ENCODE measurements around the gene DIDO1. TPM values are rescaled to one million over a fixed set of nuclear protein-coding genes. Genes with fewer than 3 reads are reported as not detected.

DIDO1 gene
- total and polyA plus RNA-seq, 2 of the 13 experiments (the other 11 are each of a cell fraction or from before 2014, with no cell fraction given): 75.0 to 75.1 TPM

DNA sequence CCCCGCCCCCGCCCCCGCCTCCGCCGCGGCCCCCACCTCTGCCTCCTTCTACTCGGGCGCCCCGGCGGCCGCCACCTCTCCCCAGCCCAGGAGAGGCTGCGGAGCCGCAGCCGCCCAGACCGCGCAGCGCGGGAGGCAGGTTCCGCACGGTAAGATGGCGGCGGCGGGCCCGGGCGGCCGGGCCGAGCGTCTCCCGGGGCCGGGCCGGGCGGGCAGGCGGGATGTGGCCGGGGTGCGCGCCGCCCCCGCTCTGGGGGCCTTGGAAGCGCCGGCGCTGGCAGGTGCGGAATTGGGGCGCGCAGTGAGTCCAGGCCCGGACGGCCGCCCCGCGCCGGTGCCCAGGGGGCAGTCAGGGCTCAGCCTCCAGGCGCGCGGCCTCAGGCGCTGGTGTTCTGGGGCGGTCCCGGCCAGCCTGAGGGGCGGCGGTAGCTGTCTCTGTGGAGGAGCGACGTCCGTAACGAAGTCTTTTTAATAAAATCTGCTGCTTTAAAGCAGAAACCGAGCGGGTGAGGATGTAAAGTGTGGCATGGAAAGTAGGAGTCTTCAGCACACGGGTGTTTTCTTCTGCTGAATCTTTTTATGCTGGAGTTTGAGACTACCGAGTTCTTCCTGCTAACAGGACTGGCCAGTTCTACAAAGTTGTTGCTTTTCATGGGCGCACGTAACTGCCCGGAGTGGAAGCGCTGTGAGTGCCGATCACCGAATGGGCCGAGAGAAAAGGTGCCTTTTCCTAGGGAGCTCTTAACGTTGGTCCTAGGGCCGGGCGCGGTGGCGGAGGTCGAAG, 12.0 kb upstream of the DIDO1 start, which contains the start of gene GID8 (continued):
- no peak for TF ChIP-seq ZBTB40 (IDR thresholded peaks at IDR 0.05)
- peak; percentile 79; the same call in 1 of the 2 replicates for TF ChIP-seq ZBTB40 (CRISPR knock-in tag; IDR thresholded peaks at IDR 0.05)
- TF ChIP-seq ZSCAN21 (CRISPR knock-in tag; IDR thresholded peaks at IDR 0.05; ENCODE audit: borderline replicate concordance): 0 out of 2 replicates have a peak, but pooled peaks have one; percentile 10
- TF ChIP-seq NR2F6 (IDR thresholded peaks at IDR 0.05): no peak
- TF ChIP-seq NR2F6 (CRISPR knock-in tag; IDR thresholded peaks at IDR 0.05): peak; percentile 11; the same call in 1 of the 2 replicates
- peak; percentile 38; the same call in 1 of the 2 replicates for TF ChIP-seq YEATS2 (CRISPR knock-in tag; IDR thresholded peaks at IDR 0.05; ENCODE audit: borderline replicate concordance)
- TF ChIP-seq KDM5B (CRISPR knock-in tag; IDR thresholded peaks at IDR 0.05; ENCODE audit: borderline replicate concordance): 0 out of 2 replicates have a peak, but pooled peaks have one; percentile 26
- 0 out of 2 replicates have a peak, but pooled peaks have one; percentile 34 for TF ChIP-seq MXD4 (CRISPR knock-in tag; IDR thresholded peaks at IDR 0.05)
- TF ChIP-seq ZNF615 (CRISPR knock-in tag; IDR thresholded peaks at IDR 0.05; ENCODE audit: borderline replicate concordance): no peak
- TF ChIP-seq ZNF687 (CRISPR knock-in tag; IDR thresholded peaks at IDR 0.05): 0 out of 2 replicates have a peak, but pooled peaks have one; percentile 58
- TF ChIP-seq, protein P1, sequence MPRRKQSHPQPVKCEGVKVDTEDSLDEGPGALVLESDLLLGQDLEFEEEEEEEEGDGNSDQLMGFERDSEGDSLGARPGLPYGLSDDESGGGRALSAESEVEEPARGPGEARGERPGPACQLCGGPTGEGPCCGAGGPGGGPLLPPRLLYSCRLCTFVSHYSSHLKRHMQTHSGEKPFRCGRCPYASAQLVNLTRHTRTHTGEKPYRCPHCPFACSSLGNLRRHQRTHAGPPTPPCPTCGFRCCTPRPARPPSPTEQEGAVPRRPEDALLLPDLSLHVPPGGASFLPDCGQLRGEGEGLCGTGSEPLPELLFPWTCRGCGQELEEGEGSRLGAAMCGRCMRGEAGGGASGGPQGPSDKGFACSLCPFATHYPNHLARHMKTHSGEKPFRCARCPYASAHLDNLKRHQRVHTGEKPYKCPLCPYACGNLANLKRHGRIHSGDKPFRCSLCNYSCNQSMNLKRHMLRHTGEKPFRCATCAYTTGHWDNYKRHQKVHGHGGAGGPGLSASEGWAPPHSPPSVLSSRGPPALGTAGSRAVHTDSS (CRISPR knock-in tag; conservative IDR thresholded peaks at IDR 0.05): 0 out of 2 replicates have a peak, but pooled peaks have one; percentile 87

All from HepG2 (cell line).